GM10847 (cell line): Measurements from ENCODE around the gene LARP7.

Source experiments
- POLR2A ChIP-seq: IDR thresholded peaks from 2 replicates; pipeline ENCODE4 v1.6.1; 2011; ENCODE audit not compliant: insufficient read length; ENCODE audit errors: extremely low read depth

Gene LARP7

GRCh38 chr4:112648263-112649054, 11.5 kb downstream of the LARP7 start:
- no peak for TF ChIP-seq POLR2A

GRCh38 chr4:112649055-112649408, 12.1 kb downstream of the LARP7 start:
- TF ChIP-seq POLR2A: no peak

- TF ChIP-seq POLR2A: no peak
These were observed 13.4 kb downstream of the LARP7 start for GRCh38 chr4:112650332-112650731.

GRCh38 chr4:112651641-112652040, 14.7 kb downstream of the LARP7 start:
- no peak for TF ChIP-seq POLR2A

- TF ChIP-seq POLR2A: no peak
These were observed 15.3 kb downstream of the LARP7 start for GRCh38 chr4:112652216-112652615.

- TF ChIP-seq POLR2A: no peak
These were observed 18.3 kb downstream of the LARP7 start for GRCh38 chr4:112655270-112655669.

- TF ChIP-seq POLR2A: no peak
These were observed 27.7 kb downstream of the LARP7 start for GRCh38 chr4:112664611-112665010.

- TF ChIP-seq POLR2A: no peak
These were observed 31.2 kb downstream of the LARP7 start for GRCh38 chr4:112668131-112668530.

GRCh38 chr4:112673076-112673475, 36.1 kb downstream of the LARP7 start:
- no peak for TF ChIP-seq POLR2A

GRCh38 chr4:112673686-112674085, 36.7 kb downstream of the LARP7 start:
- no peak for TF ChIP-seq POLR2A

GRCh38 chr4:112674376-112674775, 37.4 kb downstream of the LARP7 start:
- TF ChIP-seq POLR2A: no peak

- no peak for TF ChIP-seq POLR2A
These were observed 40.7 kb downstream of the LARP7 start for GRCh38 chr4:112677519-112678091.

- TF ChIP-seq POLR2A: no peak
These were observed 44.1 kb downstream of the LARP7 start for GRCh38 chr4:112680996-112681395.

GRCh38 chr4:112693507-112693906, 56.6 kb downstream of the LARP7 start:
- TF ChIP-seq POLR2A: no peak

- TF ChIP-seq POLR2A: no peak
These were observed 63.7 kb downstream of the LARP7 start for GRCh38 chr4:112700679-112701078.

GRCh38 chr4:112702892-112703291, 65.9 kb downstream of the LARP7 start:
- no peak for TF ChIP-seq POLR2A

- no peak for TF ChIP-seq POLR2A
These were observed 67.4 kb downstream of the LARP7 start for GRCh38 chr4:112704322-112704721.
